ENCODE data around the gene WDR4. TPM values are rescaled to one million over a fixed set of nuclear protein-coding genes. Genes with fewer than 3 reads are reported as not detected.

Gene WDR4
- total and polyA plus RNA-seq, 2 of the 4 experiments (the other 2 are of a cell fraction), result 11.3 to 20.8 TPM

DNA sequence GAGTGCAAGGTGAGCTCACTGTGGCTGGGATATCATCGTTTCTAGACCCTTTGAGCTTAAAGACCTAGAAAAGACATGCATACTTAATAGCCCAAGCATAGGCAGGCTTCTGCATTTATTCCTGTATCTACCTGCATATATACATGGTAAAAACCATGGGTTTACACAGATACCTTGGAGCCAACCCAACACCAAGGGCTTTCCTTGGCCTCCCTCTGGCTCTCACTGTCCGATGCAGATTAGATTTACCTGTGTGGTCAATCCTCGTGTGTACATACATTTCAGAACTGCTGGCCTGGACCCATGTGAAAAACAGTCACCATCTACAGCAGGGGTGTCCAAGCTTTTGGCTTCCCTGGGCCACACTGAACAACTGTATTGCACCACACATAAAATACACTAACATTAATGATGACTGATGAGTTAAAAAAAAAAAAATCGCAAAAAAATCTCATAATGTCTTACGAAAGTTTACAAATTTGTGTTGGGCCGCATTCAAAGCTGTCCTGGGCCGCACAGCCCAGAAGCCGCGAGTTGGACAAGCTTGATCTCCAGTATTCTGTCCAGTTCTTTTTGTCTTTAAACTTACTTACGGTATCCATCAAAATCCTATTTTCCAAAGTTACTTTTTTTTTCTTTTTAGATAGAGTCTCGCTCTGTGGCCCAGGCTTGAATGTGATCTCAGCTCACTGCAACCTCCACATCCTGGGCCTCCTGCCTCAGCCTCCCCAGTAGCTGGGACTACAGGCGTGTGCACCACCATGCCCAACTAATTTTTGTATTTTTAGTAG is 43.5 kb downstream of the WDR4 start:
- ChIA-PET CTCF (interaction anchor here (0.6 kb wide), 1 partner anchor 111 kb away, joined by 4 read pairs; no protein-coding TSS in a partner anchor), POLR2A (ENCODE audit: unreplicated experiment) (no interaction called here)
- 82% methylated on average over 2 of the region's 12 CpGs; no CpG with 5 or more reads in 1 of the 2 experiments for WGBS, 2 experiments (ENCODE audit: extremely low coverage in 2 of 2, insufficient read length in 1 of 2)
- Histone ChIP-seq H3K23ac (ENCODE audit: low read depth, low read length) (no peak overlapping the region), H2BK15ac (ENCODE audit: low read depth, low read length) (no peak overlapping the region), H2AK5ac (ENCODE audit: low read depth, low read length) (no peak overlapping the region), H3K4me2 (ENCODE audit: low read depth, low read length) (no peak overlapping the region), H3K4ac (ENCODE audit: low read depth, low read length) (no peak overlapping the region), H3K27me3 (ENCODE audit: control insufficient read depth, insufficient read depth, low read length) (no peaks in the 10 kb centered on the region), H2AFZ (replicated peaks; ENCODE audit: low read length, poor library complexity) (no peak overlapping the region), H4K5ac (ENCODE audit: low read depth, low read length) (no peak overlapping the region), H3K79me1 (ENCODE audit: low read depth in 1 of 2, low read length in 2 of 2) (peaks cover 0 to 8% of the 10 kb centered on the region in 2 experiments; a peak in 2 of 4 replicates), H3K56ac (ENCODE audit: extremely low read depth, insufficient read depth, low read length) (no peak overlapping the region), H3K27ac (ENCODE audit: insufficient read depth, low read length) (no peak overlapping the region), H3K4me3 (ENCODE audit: insufficient read depth, low read depth, low read length) (no peak overlapping the region), H2BK20ac (ENCODE audit: low read depth, low read length) (no peak overlapping the region), H3K9me1 (ENCODE audit: insufficient read depth, low read length) (peaks cover 14% of the 10 kb centered on the region; the same call in 1 of the 2 replicates), H3K14ac (replicated peaks; ENCODE audit: low read depth, low read length) (no peak overlapping the region), H2BK120ac (ENCODE audit: low read depth, low read length) (no peak overlapping the region), H3K9ac (ENCODE audit: low read depth, low read length) (no peak overlapping the region), H4K8ac (ENCODE audit: low read depth in 2 of 2, low read length in 2 of 2) (no peak overlapping the region), H3K18ac (ENCODE audit: low read depth, low read length) (no peak overlapping the region), H2BK5ac (ENCODE audit: low read depth, low read length, poor library complexity, severe bottlenecking) (no peak overlapping the region), H2AK9ac (replicated peaks; ENCODE audit: low read depth, low read length, poor library complexity) (no peak overlapping the region), H4K20me1 (ENCODE audit: insufficient read depth, low read length) (peaks cover 7% of the 10 kb centered on the region; the same call in 1 of the 2 replicates), H3K9me3 (ENCODE audit: control insufficient read depth, insufficient read depth, low read length) (no peaks in the 10 kb centered on the region), H3K4me1 (ENCODE audit: control insufficient read depth, insufficient read depth, low read length) (no peaks in the 10 kb centered on the region), H3K36me3 (ENCODE audit: control insufficient read depth, insufficient read depth, low read length) (peaks cover 13% of the 10 kb centered on the region), H4K91ac (ENCODE audit: insufficient read depth, low read depth, low read length) (no peak overlapping the region)
- TF ChIP-seq MAZ (IDR thresholded peaks at IDR 0.05; ENCODE audit: borderline replicate concordance, low read depth, low read length) (no peak), RCOR1 (IDR thresholded peaks at IDR 0.05; ENCODE audit: insufficient replicate concordance, low read length) (no peak), CHD1 (IDR thresholded peaks at IDR 0.05; ENCODE audit: low read depth, low read length) (no peak), BHLHE40 (IDR thresholded peaks at IDR 0.05; ENCODE audit: low read depth, low read length) (no peak), RFX5 (IDR thresholded peaks at IDR 0.05; ENCODE audit: low read depth, low read length) (no peak), RAD21 (IDR thresholded peaks at IDR 0.05; ENCODE audit: low read length) (no peak), MXI1 (IDR thresholded peaks at IDR 0.05; ENCODE audit: borderline replicate concordance, low read depth, low read length) (no peak), NFE2L2 (IDR thresholded peaks at IDR 0.05; ENCODE audit: low read depth, low read length) (no peak), SMC3 (IDR thresholded peaks at IDR 0.05; ENCODE audit: low read depth, low read length) (no peak), CEBPB (IDR thresholded peaks at IDR 0.05; ENCODE audit: low read depth, low read length) (no peak), POLR2A (IDR thresholded peaks at IDR 0.05; ENCODE audit: low read depth, low read length) (no peak), FOS (IDR thresholded peaks at IDR 0.05; ENCODE audit: low read depth, low read length) (no peak)
- TF ChIP-seq, protein P1, sequence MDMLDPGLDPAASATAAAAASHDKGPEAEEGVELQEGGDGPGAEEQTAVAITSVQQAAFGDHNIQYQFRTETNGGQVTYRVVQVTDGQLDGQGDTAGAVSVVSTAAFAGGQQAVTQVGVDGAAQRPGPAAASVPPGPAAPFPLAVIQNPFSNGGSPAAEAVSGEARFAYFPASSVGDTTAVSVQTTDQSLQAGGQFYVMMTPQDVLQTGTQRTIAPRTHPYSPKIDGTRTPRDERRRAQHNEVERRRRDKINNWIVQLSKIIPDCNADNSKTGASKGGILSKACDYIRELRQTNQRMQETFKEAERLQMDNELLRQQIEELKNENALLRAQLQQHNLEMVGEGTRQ (IDR thresholded peaks at IDR 0.05; ENCODE audit: low read depth, low read length), result no peak
- TF ChIP-seq, protein P2, sequence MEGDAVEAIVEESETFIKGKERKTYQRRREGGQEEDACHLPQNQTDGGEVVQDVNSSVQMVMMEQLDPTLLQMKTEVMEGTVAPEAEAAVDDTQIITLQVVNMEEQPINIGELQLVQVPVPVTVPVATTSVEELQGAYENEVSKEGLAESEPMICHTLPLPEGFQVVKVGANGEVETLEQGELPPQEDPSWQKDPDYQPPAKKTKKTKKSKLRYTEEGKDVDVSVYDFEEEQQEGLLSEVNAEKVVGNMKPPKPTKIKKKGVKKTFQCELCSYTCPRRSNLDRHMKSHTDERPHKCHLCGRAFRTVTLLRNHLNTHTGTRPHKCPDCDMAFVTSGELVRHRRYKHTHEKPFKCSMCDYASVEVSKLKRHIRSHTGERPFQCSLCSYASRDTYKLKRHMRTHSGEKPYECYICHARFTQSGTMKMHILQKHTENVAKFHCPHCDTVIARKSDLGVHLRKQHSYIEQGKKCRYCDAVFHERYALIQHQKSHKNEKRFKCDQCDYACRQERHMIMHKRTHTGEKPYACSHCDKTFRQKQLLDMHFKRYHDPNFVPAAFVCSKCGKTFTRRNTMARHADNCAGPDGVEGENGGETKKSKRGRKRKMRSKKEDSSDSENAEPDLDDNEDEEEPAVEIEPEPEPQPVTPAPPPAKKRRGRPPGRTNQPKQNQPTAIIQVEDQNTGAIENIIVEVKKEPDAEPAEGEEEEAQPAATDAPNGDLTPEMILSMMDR (conservative IDR thresholded peaks at IDR 0.05; ENCODE audit: low read depth, low read length), result no peak
- TF ChIP-seq, protein P3, sequence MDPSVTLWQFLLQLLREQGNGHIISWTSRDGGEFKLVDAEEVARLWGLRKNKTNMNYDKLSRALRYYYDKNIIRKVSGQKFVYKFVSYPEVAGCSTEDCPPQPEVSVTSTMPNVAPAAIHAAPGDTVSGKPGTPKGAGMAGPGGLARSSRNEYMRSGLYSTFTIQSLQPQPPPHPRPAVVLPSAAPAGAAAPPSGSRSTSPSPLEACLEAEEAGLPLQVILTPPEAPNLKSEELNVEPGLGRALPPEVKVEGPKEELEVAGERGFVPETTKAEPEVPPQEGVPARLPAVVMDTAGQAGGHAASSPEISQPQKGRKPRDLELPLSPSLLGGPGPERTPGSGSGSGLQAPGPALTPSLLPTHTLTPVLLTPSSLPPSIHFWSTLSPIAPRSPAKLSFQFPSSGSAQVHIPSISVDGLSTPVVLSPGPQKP (IDR thresholded peaks at IDR 0.05; ENCODE audit: borderline replicate concordance, low read depth, low read length), result no peak
- ATAC-seq (ENCODE audit: low read depth), result no peak
- intact Hi-C loops (cut with micrococcal nuclease), result no loop called here
- dilution Hi-C loops (cut with HindIII; ENCODE audit: low sequenced_read_pairs, unreplicated experiment), result no loop called here
- no TSS peak for BruUV-seq (replicated peaks)
- DNase-seq, result no peak
- in situ Hi-C loops (cut with MboI; ENCODE audit: low sequenced_read_pairs), result loop anchor here (25.0 kb wide), 1 partner anchor 674 kb away; no protein-coding TSS in a partner anchor
